Small intestine (tissue), 7 donors: ENCODE data around the gene JTB. TPM values are rescaled to one million over a fixed set of nuclear protein-coding genes. Genes with fewer than 3 reads are reported as not detected.
A peak's percentile ranks its signal among the peaks of the same experiment; 100 is the strongest.
"Not testable (repeated sequence)": the region's sequence is repeated elsewhere in the genome, so short reads cannot be mapped to it uniquely, and the experiment has no call there.

Experiments
- DNase-seq, 2 donors: peaks; one replicate each; pipeline versions ENCODE4 v3.0.0 to v3.0.0-alpha.2; 2013
- FAIRE-seq: peaks from 2 replicates; lab custom pipeline; 2012; peaks lifted over from hg19 to GRCh38; lab: Jason Lieb, UNC
- H3K27ac ChIP-seq, 3 donors: one replicate each; pipeline ENCODE4 v1.5.1; 2013; ENCODE audit warnings: low read length in 2 of 3, mild to moderate bottlenecking in 2 of 3, control low read depth in 1 of 3, inconsistent platforms in 1 of 3, low read depth in 1 of 3, moderate library complexity in 1 of 3
- H3K27me3 ChIP-seq, 3 donors: one replicate each; pipeline ENCODE4 v1.6.1; 2013; ENCODE audit warnings: low read length in 3 of 3, inconsistent platforms in 1 of 3; ENCODE audit not compliant: control insufficient read depth in 3 of 3, insufficient read depth in 3 of 3
- H3K36me3 ChIP-seq, 3 donors: one replicate each; pipeline ENCODE4 v1.6.1; 2013; ENCODE audit warnings: low read length in 3 of 3, inconsistent platforms in 1 of 3, low read depth in 1 of 3, mild to moderate bottlenecking in 1 of 3, moderate library complexity in 1 of 3; ENCODE audit not compliant: control insufficient read depth in 3 of 3, insufficient read depth in 2 of 3
- H3K4me1 ChIP-seq, 3 donors: one replicate each; pipeline ENCODE4 v1.6.1; 2013; ENCODE audit warnings: low read length in 2 of 3, inconsistent platforms in 1 of 3, low read depth in 1 of 3, mild to moderate bottlenecking in 1 of 3, moderate library complexity in 1 of 3; ENCODE audit not compliant: control insufficient read depth in 3 of 3, insufficient read depth in 2 of 3
- H3K4me3 ChIP-seq, 3 donors: one replicate each; pipeline ENCODE4 v1.5.1; 2013; ENCODE audit warnings: low read length in 3 of 3, control low read depth in 1 of 3, inconsistent platforms in 1 of 3, low read depth in 1 of 3, mild to moderate bottlenecking in 1 of 3, moderate library complexity in 1 of 3
- H3K9me3 ChIP-seq, 2 donors: one replicate each; pipeline ENCODE4 v1.6.1; 2013; ENCODE audit warnings: low read depth in 1 of 2, low read length in 1 of 2; ENCODE audit not compliant: control insufficient read depth in 2 of 2, insufficient read depth in 1 of 2
- WGBS, 3 donors: extraction: QIAGEN DNeasy Blood & Tissue Kit; methylation state at CpG; one replicate each; pipeline ENCODE4 v1.1.7; 2013; 5-methylcytosine and 5-hydroxymethylcytosine counted together
- polyA plus RNA-seq, 4 donors: library from polyadenylated mRNA; stranded (reverse) in 3 of 4; unstranded in 1 of 4; fragments of 200-250 nt in 3 of 4; fragments of 120-200 nt in 1 of 4; gene quantifications; one replicate each; pipeline versions ENCODE4 v1.2.1 to v1.2.3, GENCODE V29; 2013
- donor health status: healthy with polysubstance abuse.
- donor health status: control.
- donor health status: control.
- donor health status: Bipolar disorder and iron deficiency.
- donor health status: healthy.

JTB gene
- polyA plus RNA-seq, 4 donors, result 139 to 307 (median 237) TPM

GRCh38 chr1:153985941-153986761 is 8.7 kb upstream of the JTB start, which contains the start of gene RAB13:
Gene RAB13, minus strand, starts transcription at chr1:153986339. Its CDS starts 103 bp downstream, at chr1:153986236.
- peaks cover 0 to 12% (median 0%) of the 10 kb centered on the region in 3 donors for H3K36me3 ChIP-seq
- peak within 1 kb of the TSS in 2 of 3 donors; percentile 90 for H3K27ac ChIP-seq
- peaks cover 0 to 11% (median 0%) of the 10 kb centered on the region in 3 donors for H3K4me1 ChIP-seq
- FAIRE-seq (no peak), DNase-seq (peak; percentile 87 to 88)
- H3K27me3 ChIP-seq, result no peaks in the 10 kb centered on the region
- H3K9me3 ChIP-seq, result no peaks in the 10 kb centered on the region
- 2 to 13% (median 6%) methylated on average over 26 to 32 of the region's 32 CpGs for WGBS, 3 donors
- H3K4me3 ChIP-seq, result peak within 1 kb of the TSS; percentile 19 to 63 (median 58)

GRCh38 chr1:153985341-153985912 is 8.0 kb upstream of the JTB start:
- WGBS, 3 donors, result 11 to 25% (median 19%) methylated on average over 7 of the region's 7 CpGs
- Histone ChIP-seq H3K36me3 (peaks cover 0 to 13% (median 0%) of the 10 kb centered on the region in 3 donors), H3K27ac (peak overlapping the region in 2 of 3 donors; percentile 84 to 90), H3K27me3 (no peaks in the 10 kb centered on the region), H3K4me1 (peaks cover 0 to 11% (median 0%) of the 10 kb centered on the region in 3 donors), H3K9me3 (no peaks in the 10 kb centered on the region), H3K4me3 (peak overlapping the region; percentile 19 to 63 (median 58))
- DNase-seq (peak in 1 of 2 donors; percentile 38), FAIRE-seq (no peak)

GRCh38 chr1:153984123-153984894 is 6.8 kb upstream of the JTB start:
- FAIRE-seq (no peak), DNase-seq (no peak)
- Histone ChIP-seq H3K36me3 (peaks cover 0 to 16% (median 0%) of the 10 kb centered on the region in 3 donors), H3K4me1 (peaks cover 0 to 11% (median 0%) of the 10 kb centered on the region in 3 donors), H3K27ac (peak overlapping the region in 1 of 3 donors; percentile 38), H3K9me3 (no peaks in the 10 kb centered on the region), H3K4me3 (no peak overlapping the region), H3K27me3 (no peaks in the 10 kb centered on the region)
- WGBS, 3 donors, result 56 to 86% (median 80%) methylated on average over 6 of the region's 6 CpGs

- DNase-seq, FAIRE-seq, H3K4me3 ChIP-seq, H3K27ac ChIP-seq, H3K9me3 ChIP-seq, H3K27me3 ChIP-seq: not testable (repeated sequence)
- WGBS, 3 donors, result 89 to 98% (median 92%) methylated on average over 2 of the region's 2 CpGs
- peaks cover 0 to 18% (median 0%) of the 10 kb centered on the region in 3 donors for H3K36me3 ChIP-seq
- H3K4me1 ChIP-seq, result peaks cover 0 to 11% (median 0%) of the 10 kb centered on the region in 3 donors
Observed at GRCh38 chr1:153981735-153982134, 4.3 kb upstream of the JTB start.

DNA sequence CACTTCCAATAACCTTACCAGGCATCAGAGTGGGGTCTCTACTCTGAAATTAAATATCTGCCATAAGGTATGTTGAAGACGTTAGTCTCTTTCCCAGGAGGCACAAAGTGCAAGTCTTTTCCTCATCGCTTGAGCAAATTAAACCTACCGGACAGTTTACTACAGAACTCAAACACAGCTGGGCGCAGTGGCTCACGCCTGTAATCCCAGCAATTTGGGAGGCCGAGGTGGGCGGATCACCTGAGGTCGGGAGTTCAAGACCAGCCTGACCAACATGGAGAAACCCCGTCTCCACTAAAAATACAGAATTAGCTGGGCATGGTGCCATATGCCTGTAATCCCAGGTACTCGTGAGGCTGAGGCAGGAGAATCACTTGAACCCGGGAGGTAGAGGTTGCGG is 1.6 kb upstream of the JTB start:
- not testable (repeated sequence) for H3K27ac ChIP-seq, FAIRE-seq, H3K27me3 ChIP-seq, H3K4me3 ChIP-seq, H3K9me3 ChIP-seq, DNase-seq, H3K4me1 ChIP-seq
- 91 to 93% (median 92%) methylated on average over 12 of the region's 12 CpGs for WGBS, 3 donors
- H3K36me3 ChIP-seq, result peaks cover 2 to 37% (median 8%) of the 10 kb centered on the region in 3 donors

GRCh38 chr1:153978274-153978909 is 918 bp upstream of the JTB start:
- Histone ChIP-seq H3K36me3 (peaks cover 7 to 43% (median 12%) of the 10 kb centered on the region in 3 donors), H3K27ac (peak overlapping the region in 1 of 3 donors; percentile 77), H3K4me1 (peaks cover 0 to 8% (median 0%) of the 10 kb centered on the region in 3 donors), H3K27me3 (no peaks in the 10 kb centered on the region), H3K9me3 (no peaks in the 10 kb centered on the region), H3K4me3 (peak overlapping the region in 1 of 3 donors; percentile 93)
- FAIRE-seq (no peak), DNase-seq (no peak)
- WGBS, 3 donors, result 43 to 55% (median 45%) methylated on average over 9 of the region's 9 CpGs

- Histone ChIP-seq H3K4me1 (peaks cover 0 to 8% (median 0%) of the 10 kb centered on the region in 3 donors), H3K9me3 (no peaks in the 10 kb centered on the region), H3K27me3 (no peaks in the 10 kb centered on the region), H3K27ac (peak overlapping the region; percentile 77 to 93 (median 85)), H3K4me3 (peak overlapping the region; percentile 74 to 94 (median 93)), H3K36me3 (peaks cover 9 to 43% (median 12%) of the 10 kb centered on the region in 3 donors)
- DNase-seq (no peak), FAIRE-seq (no peak)
- 1% methylated on average over 16 of the region's 16 CpGs for WGBS, 3 donors
Observed at GRCh38 chr1:153976819-153977249, 640 bp downstream of the JTB start.
